ENCODE results near the gene LCN12. TPM values are rescaled to one million over a fixed set of nuclear protein-coding genes. Genes with fewer than 3 reads are reported as not detected.

The LCN12 gene
- total RNA-seq, 1 donor from 2014 or later = not detected

GRCh38 chr9:136921718-136922117 is 30.4 kb upstream of the LCN12 start:
- Histone ChIP-seq H3K27me3 (no peaks in the 10 kb centered on the region), H3K9me3 (no peaks in the 10 kb centered on the region), H3K4me3 (no peak overlapping the region), H3K27ac (no peak overlapping the region), H3K36me3 (peaks cover 0 to 36% of the 10 kb centered on the region in 2 donors), H3K4me1 (no peaks in the 10 kb centered on the region)
- TF ChIP-seq, protein P1, sequence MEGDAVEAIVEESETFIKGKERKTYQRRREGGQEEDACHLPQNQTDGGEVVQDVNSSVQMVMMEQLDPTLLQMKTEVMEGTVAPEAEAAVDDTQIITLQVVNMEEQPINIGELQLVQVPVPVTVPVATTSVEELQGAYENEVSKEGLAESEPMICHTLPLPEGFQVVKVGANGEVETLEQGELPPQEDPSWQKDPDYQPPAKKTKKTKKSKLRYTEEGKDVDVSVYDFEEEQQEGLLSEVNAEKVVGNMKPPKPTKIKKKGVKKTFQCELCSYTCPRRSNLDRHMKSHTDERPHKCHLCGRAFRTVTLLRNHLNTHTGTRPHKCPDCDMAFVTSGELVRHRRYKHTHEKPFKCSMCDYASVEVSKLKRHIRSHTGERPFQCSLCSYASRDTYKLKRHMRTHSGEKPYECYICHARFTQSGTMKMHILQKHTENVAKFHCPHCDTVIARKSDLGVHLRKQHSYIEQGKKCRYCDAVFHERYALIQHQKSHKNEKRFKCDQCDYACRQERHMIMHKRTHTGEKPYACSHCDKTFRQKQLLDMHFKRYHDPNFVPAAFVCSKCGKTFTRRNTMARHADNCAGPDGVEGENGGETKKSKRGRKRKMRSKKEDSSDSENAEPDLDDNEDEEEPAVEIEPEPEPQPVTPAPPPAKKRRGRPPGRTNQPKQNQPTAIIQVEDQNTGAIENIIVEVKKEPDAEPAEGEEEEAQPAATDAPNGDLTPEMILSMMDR (IDR thresholded peaks at IDR 0.05) = no peak
- TF ChIP-seq POLR2A (IDR thresholded peaks at IDR 0.05) (no peak), POLR2AphosphoS5 (IDR thresholded peaks at IDR 0.05; ENCODE audit: insufficient read depth in 1 of 2, low read depth in 1 of 2) (no peak)
- DNase-seq (ENCODE audit: extremely low spot score in 2 of 2) = no peak
- intact Hi-C loops (cut with DNase I) = no loop called here

DNA sequence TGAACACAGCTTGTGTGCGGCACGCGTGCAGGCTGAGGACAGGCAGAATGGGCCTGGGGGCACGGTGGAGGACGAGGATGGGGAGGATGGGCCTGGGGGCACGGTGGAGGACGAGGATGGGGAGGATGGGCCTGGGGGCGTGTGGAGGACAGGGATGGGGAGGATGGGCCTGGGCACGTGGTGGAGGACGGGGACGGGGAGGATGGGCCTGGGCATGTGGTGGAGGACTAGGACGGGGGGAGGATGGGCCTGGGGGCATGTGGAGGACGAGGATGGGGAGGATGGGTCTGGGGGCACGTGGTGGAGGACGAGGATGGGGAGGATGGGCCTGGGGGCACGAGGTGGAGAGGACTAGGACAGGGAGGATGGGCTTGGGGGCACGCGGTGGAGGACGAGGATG is 29.5 kb upstream of the LCN12 start:
- Histone ChIP-seq H3K27ac (no peak overlapping the region), H3K4me3 (no peak overlapping the region), H3K4me1 (no peaks in the 10 kb centered on the region), H3K9me3 (no peaks in the 10 kb centered on the region), H3K36me3 (peaks cover 0 to 37% of the 10 kb centered on the region in 2 donors), H3K27me3 (no peaks in the 10 kb centered on the region)
- TF ChIP-seq, protein P1 (IDR thresholded peaks at IDR 0.05) = no peak
- TF ChIP-seq POLR2A (IDR thresholded peaks at IDR 0.05) (no peak), POLR2AphosphoS5 (IDR thresholded peaks at IDR 0.05; ENCODE audit: insufficient read depth in 1 of 2, low read depth in 1 of 2) (no peak)
- no peak for DNase-seq (ENCODE audit: extremely low spot score in 2 of 2)
- intact Hi-C loops (cut with DNase I) = no loop called here

GRCh38 chr9:136923881-136924280 is 28.2 kb upstream of the LCN12 start:
- Histone ChIP-seq H3K9me3 (no peaks in the 10 kb centered on the region), H3K36me3 (peaks cover 0 to 37% of the 10 kb centered on the region in 2 donors)
- TF ChIP-seq POLR2A (IDR thresholded peaks at IDR 0.05) (no peak), POLR2AphosphoS5 (IDR thresholded peaks at IDR 0.05; ENCODE audit: insufficient read depth in 1 of 2, low read depth in 1 of 2) (no peak)
- TF ChIP-seq, protein P1 (IDR thresholded peaks at IDR 0.05) = no peak

GRCh38 chr9:136925414-136926153 is 26.5 kb upstream of the LCN12 start:
- TF ChIP-seq, protein P1 (IDR thresholded peaks at IDR 0.05) = no peak
- TF ChIP-seq POLR2A (IDR thresholded peaks at IDR 0.05) = no peak
- TF ChIP-seq POLR2AphosphoS5 (IDR thresholded peaks at IDR 0.05; ENCODE audit: insufficient read depth in 1 of 2, low read depth in 1 of 2) = no peak
- H3K27me3 ChIP-seq = no peaks in the 10 kb centered on the region
- H3K4me3 ChIP-seq = no peak overlapping the region
- no peak overlapping the region for H3K27ac ChIP-seq
- intact Hi-C loops (cut with DNase I) = no loop called here
- H3K9me3 ChIP-seq = no peaks in the 10 kb centered on the region
- peaks cover 8% of the 10 kb centered on the region for H3K4me1 ChIP-seq
- no peak for DNase-seq (ENCODE audit: extremely low spot score in 2 of 2)
- H3K36me3 ChIP-seq = peaks cover 0 to 27% of the 10 kb centered on the region in 2 donors

More at GRCh38 chr9:136923881-136924280, 28.2 kb upstream of the LCN12 start:
- DNase-seq (ENCODE audit: extremely low spot score in 2 of 2) = no peak
- no peak overlapping the region for H3K4me3 ChIP-seq
- intact Hi-C loops (cut with DNase I) = no loop called here
- no peak overlapping the region for H3K27ac ChIP-seq
- no peaks in the 10 kb centered on the region for H3K27me3 ChIP-seq
- H3K4me1 ChIP-seq = peaks cover 7% of the 10 kb centered on the region

DNA sequence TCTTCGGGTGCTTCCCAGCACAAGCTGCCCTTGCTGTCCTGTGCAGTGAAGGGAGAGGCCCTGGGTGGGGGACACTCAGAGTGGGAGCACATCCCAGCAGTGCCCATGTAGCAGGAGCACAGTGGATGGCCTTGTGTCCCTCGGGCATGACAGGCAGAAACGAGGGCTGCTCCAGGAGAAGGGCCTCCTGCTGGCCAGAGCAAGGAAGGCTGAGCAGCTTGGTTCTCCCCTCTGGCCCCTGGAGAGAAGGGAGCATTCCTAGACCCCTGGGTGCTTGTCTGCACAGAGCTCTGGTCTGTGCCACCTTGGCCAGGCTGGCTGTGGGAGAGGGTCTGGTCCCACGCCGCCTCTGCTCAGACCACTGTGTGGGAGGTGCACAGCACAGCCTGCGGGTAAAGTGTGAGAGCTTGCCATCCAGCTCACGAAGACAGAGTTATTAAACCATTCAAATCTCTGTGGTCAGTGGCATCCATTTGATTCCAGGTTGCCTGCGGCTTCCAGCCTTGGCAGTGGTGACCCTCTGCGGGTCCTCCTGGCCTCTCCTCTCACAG is 25.8 kb upstream of the LCN12 start:
- H3K4me1 ChIP-seq = peaks cover 8% of the 10 kb centered on the region
- H3K27ac ChIP-seq = no peak overlapping the region
- H3K9me3 ChIP-seq = no peaks in the 10 kb centered on the region
- H3K36me3 ChIP-seq = peaks cover 0 to 21% of the 10 kb centered on the region in 2 donors
- intact Hi-C loops (cut with DNase I) = no loop called here
- no peak for DNase-seq (ENCODE audit: extremely low spot score in 2 of 2)
- no peak overlapping the region for H3K4me3 ChIP-seq
- no peaks in the 10 kb centered on the region for H3K27me3 ChIP-seq
- TF ChIP-seq POLR2A (IDR thresholded peaks at IDR 0.05) (no peak), POLR2AphosphoS5 (IDR thresholded peaks at IDR 0.05; ENCODE audit: insufficient read depth in 1 of 2, low read depth in 1 of 2) (no peak)
- TF ChIP-seq, protein P1 (IDR thresholded peaks at IDR 0.05) = no peak

Data from vagina (tissue), 2 donors.